Breast epithelium (tissue), 4 donors: ENCODE data around the gene UNC13B. TPM values are rescaled to one million over a fixed set of nuclear protein-coding genes. Genes with fewer than 3 reads are reported as not detected.

Experiments used
- DNase-seq, 2 donors: peaks; one replicate each; pipeline ENCODE4 v3.0.0-alpha.2; 2019; ENCODE audit warnings: low spot score in 2 of 2
- H3K27ac ChIP-seq, 2 donors: fragments of 200-600 bp; sonication (generic) in 1 of 2; one replicate each; pipeline ENCODE4 v1.5.1; 2016 to 2019; ENCODE audit warnings: mild to moderate bottlenecking in 1 of 2
- H3K27me3 ChIP-seq, 2 donors: fragments of 200-600 bp; sonication (generic) in 1 of 2; one replicate each; pipeline versions ENCODE4 v1.5.1 to v1.6.0; 2017 to 2019; ENCODE audit warnings: control low read depth in 1 of 2, mild to moderate bottlenecking in 1 of 2
- H3K36me3 ChIP-seq: fragments of 200-600 bp; one replicate; pipeline ENCODE4 v1.5.1; 2019
- H3K4me1 ChIP-seq, 2 donors: fragments of 200-600 bp; sonication (generic); one replicate each; pipeline ENCODE4 v1.5.1; 2016 to 2019; ENCODE audit warnings: control low read depth in 1 of 2
- H3K4me3 ChIP-seq, 3 donors: fragments of 200-600 bp; sonication (generic); 1 replicate in 2 of 3; 2 replicates in 1 of 3; pipeline ENCODE4 v1.5.1; 2016 to 2019; ENCODE audit warnings: mild to moderate bottlenecking in 3 of 3, moderate library complexity in 2 of 3
- H3K9me3 ChIP-seq, 2 donors: fragments of 200-600 bp; sonication (generic) in 1 of 2; one replicate each; pipeline ENCODE4 v1.5.1; 2016 to 2019; ENCODE audit warnings: control low read depth in 1 of 2
- CTCF ChIP-seq, 3 donors: fragments of 450-650 bp; IDR thresholded peaks; one replicate each; pipeline ENCODE4 v1.5.1; 2016 to 2017; ENCODE audit warnings: antibody characterized with exemption in 3 of 3, mild to moderate bottlenecking in 3 of 3, moderate library complexity in 3 of 3
- POLR2A ChIP-seq: fragments of 450-650 bp; IDR thresholded peaks from one replicate; pipeline ENCODE4 v1.6.1; 2016; ENCODE audit warnings: antibody characterized with exemption, mild to moderate bottlenecking, moderate library complexity
- POLR2AphosphoS5 ChIP-seq, 3 donors: sonication (generic); formaldehyde crosslinking; IDR thresholded peaks; one replicate each; pipeline ENCODE4 v1.6.1; 2017; ENCODE audit warnings: antibody characterized with exemption in 3 of 3
- intact Hi-C: fragments of 100-400 bp; cut with DNase I; formaldehyde crosslinking; loops from one replicate; pipeline ENCODE4 v1.15.1; 2023; ENCODE audit warnings: low total_unique reads
- total RNA-seq, 3 donors: library from RNA; depleted of rRNA; stranded (reverse); fragments of >200 nt; gene quantifications; one replicate each; pipeline ENCODE4 v1.1.0, GENCODE V29; 2016

The UNC13B gene
- total RNA-seq, 3 donors from 2014 or later: 19.3 to 36.6 (median 27.2) TPM

- no peak overlapping the region for H3K4me3 ChIP-seq
- H3K27me3 ChIP-seq: no peaks in the 10 kb centered on the region
- TF ChIP-seq CTCF (IDR thresholded peaks at IDR 0.05) (no peak), POLR2A (no peak), POLR2AphosphoS5 (IDR thresholded peaks at IDR 0.05) (no peak)
- no peak overlapping the region for H3K27ac ChIP-seq
- no peaks in the 10 kb centered on the region for H3K9me3 ChIP-seq
- no peak for DNase-seq
- H3K4me1 ChIP-seq: no peaks in the 10 kb centered on the region
- intact Hi-C loops: no loop called here
- H3K36me3 ChIP-seq: no peaks in the 10 kb centered on the region
These were observed 163.2 kb downstream of the UNC13B start for GRCh38 chr9:35324966-35325365.

GRCh38 chr9:35333551-35333950 is 171.7 kb downstream of the UNC13B start:
- H3K36me3 ChIP-seq: no peaks in the 10 kb centered on the region
- no peak for DNase-seq
- intact Hi-C loops: no loop called here
- no peak overlapping the region for H3K4me3 ChIP-seq
- H3K4me1 ChIP-seq: no peaks in the 10 kb centered on the region
- H3K27ac ChIP-seq: no peak overlapping the region
- no peaks in the 10 kb centered on the region for H3K27me3 ChIP-seq
- no peaks in the 10 kb centered on the region for H3K9me3 ChIP-seq
- TF ChIP-seq POLR2AphosphoS5 (IDR thresholded peaks at IDR 0.05) (no peak), CTCF (IDR thresholded peaks at IDR 0.05) (no peak), POLR2A (no peak)

DNA sequence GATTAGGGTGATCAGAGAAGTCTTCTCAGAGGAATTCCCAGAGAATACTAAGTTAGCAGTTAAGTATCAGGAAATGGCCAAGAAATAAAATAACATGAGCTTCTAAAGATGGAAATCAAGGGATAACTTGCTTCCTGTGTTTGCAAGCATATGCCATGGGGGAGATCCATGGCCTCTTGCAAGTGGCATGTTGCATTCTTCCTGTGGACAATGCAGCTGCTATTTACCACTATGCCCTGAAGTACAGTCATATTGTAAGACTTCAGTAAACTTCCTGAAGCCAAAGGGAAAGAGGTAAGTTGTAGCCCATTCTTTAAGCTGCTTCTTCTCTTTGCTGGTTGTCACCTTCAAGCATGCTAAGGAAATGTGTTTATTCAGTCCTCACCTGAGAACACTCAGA is 173.4 kb downstream of the UNC13B start:
- intact Hi-C loops: no loop called here
- no peak for DNase-seq
- Histone ChIP-seq H3K4me1 (no peaks in the 10 kb centered on the region), H3K27ac (no peak overlapping the region), H3K36me3 (no peaks in the 10 kb centered on the region), H3K27me3 (no peaks in the 10 kb centered on the region), H3K4me3 (no peak overlapping the region), H3K9me3 (no peaks in the 10 kb centered on the region)
- TF ChIP-seq POLR2A (no peak), CTCF (IDR thresholded peaks at IDR 0.05) (no peak), POLR2AphosphoS5 (IDR thresholded peaks at IDR 0.05) (no peak)

GRCh38 chr9:35338086-35338485 is 176.3 kb downstream of the UNC13B start:
- Histone ChIP-seq H3K4me3 (no peak overlapping the region), H3K27ac (no peak overlapping the region), H3K36me3 (no peaks in the 10 kb centered on the region), H3K9me3 (no peaks in the 10 kb centered on the region), H3K4me1 (no peaks in the 10 kb centered on the region), H3K27me3 (no peaks in the 10 kb centered on the region)
- intact Hi-C loops: no loop called here
- TF ChIP-seq CTCF (IDR thresholded peaks at IDR 0.05): no peak
- no peak for TF ChIP-seq POLR2AphosphoS5 (IDR thresholded peaks at IDR 0.05)
- TF ChIP-seq POLR2A: no peak
- no peak for DNase-seq

DNA sequence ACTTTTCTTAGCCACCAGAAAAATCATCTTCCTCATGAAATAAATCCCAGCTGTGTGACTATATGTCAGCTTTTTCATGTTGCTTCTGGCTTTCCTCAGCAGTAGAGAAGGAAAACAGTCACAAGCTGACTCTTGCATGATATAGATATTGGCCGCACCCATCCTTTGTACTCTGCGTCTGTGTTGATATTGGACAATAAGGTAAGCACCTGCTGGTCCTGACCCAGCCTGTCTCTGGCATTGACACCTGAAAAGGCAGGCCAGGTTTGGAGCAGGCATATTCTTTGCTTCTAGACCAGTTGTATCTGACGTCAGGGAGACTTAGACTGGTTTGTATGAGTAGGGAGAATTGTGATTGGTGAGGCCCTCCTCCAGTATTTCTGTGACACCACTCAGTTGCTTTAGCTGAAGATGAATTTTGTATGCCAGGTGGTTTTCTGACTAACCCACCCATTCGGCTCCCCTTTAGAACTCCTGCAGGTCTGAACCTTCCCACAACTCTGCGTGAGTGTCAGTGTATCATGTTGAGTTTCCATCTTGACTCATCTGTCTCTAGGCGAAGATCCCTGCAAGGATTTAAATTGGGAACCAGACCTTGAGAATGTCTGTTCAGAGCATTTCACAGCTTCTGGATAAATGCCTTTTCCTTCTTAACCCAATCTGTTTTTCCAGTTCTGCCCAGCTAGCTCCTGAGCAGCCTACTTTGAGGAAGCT is 176.9 kb downstream of the UNC13B start:
- no peaks in the 10 kb centered on the region for H3K4me1 ChIP-seq
- no peak overlapping the region for H3K4me3 ChIP-seq
- TF ChIP-seq POLR2AphosphoS5 (IDR thresholded peaks at IDR 0.05) (no peak), POLR2A (no peak)
- H3K36me3 ChIP-seq: no peaks in the 10 kb centered on the region
- H3K27ac ChIP-seq: no peak overlapping the region
- no peak for DNase-seq
- intact Hi-C loops: no loop called here
- H3K9me3 ChIP-seq: no peaks in the 10 kb centered on the region
- no peaks in the 10 kb centered on the region for H3K27me3 ChIP-seq
